OCI-M2 (cell line): Measurements from ENCODE around the gene KNL1.
A peak's percentile ranks its signal among the peaks of the same experiment; 100 is the strongest.

ENCODE experiments used
- DNase-seq: peaks from one replicate; lab custom pipeline; 2025; ENCODE audit not compliant: unreplicated experiment; lab: John Stamatoyannopoulos, UW

The KNL1 gene

DNA sequence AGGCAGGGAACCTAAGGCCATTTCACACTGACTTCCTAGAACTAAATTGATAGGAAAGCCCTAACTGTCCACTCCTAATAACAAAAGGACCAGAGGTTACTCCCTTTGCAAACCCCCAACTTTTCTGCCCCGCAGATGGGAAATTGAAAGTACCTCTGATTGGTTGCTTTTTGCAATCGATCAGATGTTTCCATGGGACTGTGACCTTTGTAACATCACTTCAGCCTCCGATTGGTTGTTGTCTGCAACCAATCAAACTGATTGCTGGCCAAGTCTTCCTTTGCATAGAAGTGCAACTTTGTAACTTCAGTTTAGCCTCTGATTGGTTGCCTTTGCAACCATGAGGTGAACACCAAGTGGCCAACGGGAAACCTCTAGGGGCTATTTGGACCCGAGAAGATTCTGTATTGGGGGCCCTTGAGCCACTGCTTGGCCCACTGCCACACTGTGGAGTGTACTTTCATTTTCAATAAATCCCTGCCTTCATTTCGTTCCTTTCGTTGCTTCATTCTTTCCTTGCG, 11.3 kb upstream of the KNL1 start:
- peak; percentile 60 for DNase-seq

DNA sequence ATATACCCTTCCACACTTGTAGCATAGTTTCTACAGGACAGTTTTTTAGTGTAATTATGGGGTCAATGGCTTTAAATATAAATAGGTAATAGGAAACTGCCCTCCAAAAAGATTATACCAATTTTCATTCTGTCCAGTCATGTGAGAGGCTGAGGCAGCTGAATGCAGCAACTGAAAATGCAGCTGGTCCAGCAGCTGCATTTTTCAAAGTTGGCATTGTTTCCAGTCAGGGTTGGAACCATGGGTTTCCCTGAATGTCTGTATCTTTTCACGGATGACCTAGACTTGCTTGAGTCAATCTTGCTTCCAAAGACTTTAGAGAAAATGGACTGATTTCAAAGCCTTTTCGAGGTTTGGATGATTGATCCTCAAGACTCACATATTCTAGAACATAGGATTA, 9.9 kb upstream of the KNL1 start:
- DNase-seq = no peak

- DNase-seq = peak; percentile 52
Measured at GRCh38 chr15:40590667-40591050, 3.4 kb upstream of the KNL1 start.

- no peak for DNase-seq
Measured at GRCh38 chr15:40591389-40591788, 2.7 kb upstream of the KNL1 start.

- no peak for DNase-seq
Measured at GRCh38 chr15:40593165-40593564, 884 bp upstream of the KNL1 start.

DNA sequence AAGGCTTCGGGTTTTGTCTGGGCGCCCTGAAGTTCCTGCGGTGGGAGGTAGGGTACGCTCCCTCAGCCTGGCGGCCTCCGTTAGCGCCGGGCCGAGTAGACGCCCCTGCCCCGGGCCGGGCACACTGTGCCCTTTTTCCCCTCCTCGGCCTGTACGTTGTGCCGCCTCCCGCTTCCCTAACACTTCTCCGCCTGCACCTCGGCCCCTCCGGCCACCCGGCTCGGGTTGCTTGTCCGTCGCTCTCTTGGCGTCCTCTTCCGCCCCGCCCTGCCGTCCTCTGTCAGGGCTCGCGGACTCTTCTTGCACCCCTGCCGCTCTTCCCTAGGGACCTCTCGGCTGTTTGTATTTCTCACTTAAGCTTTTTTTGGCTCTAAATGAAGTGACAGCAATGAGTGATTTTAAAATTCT, 384 bp downstream of the KNL1 start:
- DNase-seq = no peak

- DNase-seq = no peak
Measured at GRCh38 chr15:40595219-40595618, 1.2 kb downstream of the KNL1 start.

DNA sequence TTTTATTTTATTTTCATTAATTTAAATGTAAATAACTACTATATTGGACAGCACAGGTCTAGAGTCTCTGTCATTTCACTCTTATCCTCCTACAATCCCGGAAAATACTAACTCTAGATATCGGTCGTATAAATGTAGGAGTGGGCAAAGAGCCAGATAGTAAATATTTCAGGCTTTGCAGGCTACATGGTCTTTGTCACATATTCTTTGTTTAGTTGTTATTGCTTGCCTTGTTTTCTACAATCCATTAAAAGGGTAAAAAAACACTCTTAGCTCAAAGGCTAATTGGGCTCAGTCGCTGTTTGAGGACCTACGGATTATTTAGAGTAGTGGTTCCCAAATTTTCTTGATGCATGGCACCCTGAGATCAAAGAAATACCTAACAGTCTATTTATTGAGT, 1.7 kb downstream of the KNL1 start:
- DNase-seq = no peak

GRCh38 chr15:40597024-40597423, 3.0 kb downstream of the KNL1 start:
- DNase-seq = no peak

DNA sequence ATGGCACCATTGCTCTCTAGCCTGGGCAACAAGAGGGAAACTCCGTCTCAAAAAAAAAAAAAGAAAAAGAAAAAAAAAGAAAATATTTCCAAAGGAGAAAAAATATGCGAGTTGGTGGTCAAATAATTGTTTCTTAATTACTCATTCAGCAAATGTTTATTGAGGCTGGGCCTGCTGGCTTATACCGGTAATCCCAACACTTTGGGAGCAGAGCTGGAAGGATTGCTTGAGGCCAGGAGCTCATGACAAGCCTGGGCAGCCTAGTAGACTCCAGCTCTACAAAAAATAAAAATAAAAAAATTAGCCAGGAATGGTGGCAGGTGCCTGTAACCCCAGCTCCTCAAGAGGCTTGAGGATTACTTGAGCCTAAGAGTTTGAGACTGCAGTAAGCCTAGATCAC, 4.1 kb downstream of the KNL1 start:
- no peak for DNase-seq

DNA sequence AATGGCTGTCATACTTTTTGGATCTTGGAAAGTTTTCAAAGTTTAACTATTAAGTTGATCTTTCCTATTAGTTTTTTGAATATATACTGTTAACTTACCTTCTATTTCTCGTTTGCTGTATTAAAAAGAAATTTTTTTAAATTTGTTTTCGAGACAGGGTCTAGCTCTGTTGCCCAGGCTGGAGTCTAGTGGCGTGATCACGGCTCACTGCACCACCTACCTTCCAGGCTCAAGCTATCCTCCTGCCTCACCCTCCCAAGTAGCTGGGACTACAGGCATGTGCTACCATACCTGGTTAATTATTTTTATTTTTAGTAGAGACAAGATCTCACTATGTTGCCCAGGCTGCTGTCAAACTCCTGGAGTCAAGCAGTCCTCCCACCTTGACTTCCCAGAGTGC, 4.6 kb downstream of the KNL1 start:
- no peak for DNase-seq

DNA sequence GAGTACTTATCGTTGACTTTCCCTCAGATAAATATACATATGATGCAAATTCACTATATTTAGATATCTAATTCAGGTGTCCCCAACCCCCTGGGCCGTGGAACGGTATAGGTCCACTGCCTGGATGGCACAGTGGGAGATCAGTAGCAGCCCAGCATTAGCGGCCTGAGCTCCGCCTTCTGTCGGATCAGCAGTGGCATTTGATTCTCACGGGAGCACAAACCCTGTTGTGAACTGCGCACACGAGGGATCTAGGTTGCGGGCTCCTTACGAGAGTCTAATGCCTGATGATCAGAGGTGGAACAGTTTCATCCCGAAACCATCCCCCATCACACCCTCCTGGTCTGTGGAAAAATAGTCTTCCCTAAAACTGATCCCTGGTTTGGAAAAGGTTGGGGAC, 6.9 kb downstream of the KNL1 start:
- no peak for DNase-seq

DNA sequence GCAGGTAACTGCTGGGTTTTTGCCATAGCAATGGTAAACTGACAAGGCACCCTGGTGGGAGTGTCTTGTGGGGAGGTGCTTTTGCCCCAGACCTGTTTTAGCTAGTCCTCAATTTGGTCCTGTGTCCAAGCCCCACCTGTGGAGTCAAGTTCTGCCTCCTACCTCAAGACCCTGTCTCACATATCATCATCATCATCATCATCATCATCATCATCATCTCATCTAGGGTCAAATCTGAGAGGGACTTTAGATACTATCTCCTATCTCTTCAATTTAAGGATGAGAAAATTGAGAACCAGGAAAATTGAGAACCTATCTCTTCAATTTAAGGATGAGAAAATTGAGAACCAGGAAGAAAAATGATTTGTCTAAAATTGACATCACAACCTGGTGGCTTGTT, 9.9 kb downstream of the KNL1 start:
- no peak for DNase-seq

DNA sequence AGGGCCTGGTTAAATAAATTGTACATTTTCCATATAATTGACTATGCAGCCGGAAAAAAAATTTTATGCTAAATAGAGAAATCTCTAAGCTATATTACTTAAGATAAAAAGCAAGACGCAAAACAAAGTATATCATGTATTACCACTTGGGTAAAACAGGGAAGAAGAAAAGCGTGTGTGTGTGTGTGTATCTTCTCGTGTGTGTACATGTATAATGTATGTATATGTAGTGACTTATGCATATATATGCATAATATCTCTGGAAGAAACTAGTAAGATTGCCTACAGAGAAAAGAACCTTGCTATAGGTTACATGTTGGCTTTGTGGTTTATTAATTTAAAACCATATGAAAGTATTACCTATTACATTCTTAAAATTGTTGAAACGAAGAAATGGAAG, 19.0 kb downstream of the KNL1 start:
- DNase-seq = no peak

GRCh38 chr15:40618023-40618422, 24.0 kb downstream of the KNL1 start:
- no peak for DNase-seq

DNA sequence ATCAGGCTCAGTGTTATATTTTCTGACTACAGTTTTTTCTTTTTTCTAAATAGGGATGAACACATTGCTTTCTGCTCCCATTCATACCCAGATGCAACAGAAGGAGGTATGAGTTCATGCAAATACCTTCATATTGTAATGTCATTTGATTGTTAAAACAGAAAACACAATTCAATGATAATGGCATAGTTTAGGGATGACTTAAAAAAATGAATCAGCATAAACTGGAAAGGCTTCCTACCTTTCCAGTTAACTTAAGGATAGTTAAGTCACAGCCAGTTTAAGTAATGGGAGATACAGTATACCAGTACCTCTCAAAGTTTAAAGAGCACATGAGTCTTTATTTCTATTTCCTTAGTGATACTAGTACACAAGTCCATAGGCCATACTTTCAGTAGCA, 24.9 kb downstream of the KNL1 start:
- DNase-seq = no peak

DNA sequence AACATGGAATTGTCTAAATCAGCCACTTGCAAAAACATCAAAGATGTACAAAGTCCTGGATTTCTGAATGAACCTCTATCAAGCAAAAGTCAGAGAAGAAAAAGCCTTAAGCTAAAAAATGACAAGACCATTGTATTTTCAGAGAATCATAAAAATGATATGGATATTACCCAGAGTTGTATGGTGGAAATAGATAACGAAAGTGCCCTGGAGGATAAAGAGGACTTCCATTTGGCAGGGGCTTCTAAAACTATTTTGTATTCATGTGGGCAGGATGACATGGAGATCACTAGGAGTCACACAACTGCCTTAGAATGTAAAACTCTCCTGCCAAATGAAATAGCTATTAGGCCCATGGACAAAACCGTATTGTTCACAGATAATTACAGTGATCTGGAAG, 29.3 kb downstream of the KNL1 start:
- DNase-seq = peak; percentile 50

- DNase-seq = no peak
Measured at GRCh38 chr15:40630313-40630712, 36.3 kb downstream of the KNL1 start.

DNA sequence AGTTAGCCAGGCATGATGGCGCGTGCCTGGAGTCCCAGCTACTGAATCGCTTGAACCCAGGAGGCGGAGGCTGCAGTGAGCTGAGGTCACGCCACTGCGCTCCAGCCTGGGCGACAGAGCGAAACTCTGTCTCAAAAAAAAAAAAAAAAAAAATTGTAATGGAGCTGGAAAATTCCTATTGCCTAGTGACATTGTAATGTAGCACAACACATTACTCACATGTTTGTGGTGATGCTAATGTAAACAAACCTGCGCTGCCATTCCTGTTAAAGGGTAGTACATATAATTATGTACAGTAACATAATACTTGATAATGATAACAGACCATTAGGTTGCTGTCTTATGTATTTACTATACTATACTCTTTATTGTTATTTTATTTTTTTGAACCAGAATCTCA, 39.1 kb downstream of the KNL1 start:
- DNase-seq = no peak

GRCh38 chr15:40637221-40637745, 43.2 kb downstream of the KNL1 start:
- DNase-seq = no peak

DNA sequence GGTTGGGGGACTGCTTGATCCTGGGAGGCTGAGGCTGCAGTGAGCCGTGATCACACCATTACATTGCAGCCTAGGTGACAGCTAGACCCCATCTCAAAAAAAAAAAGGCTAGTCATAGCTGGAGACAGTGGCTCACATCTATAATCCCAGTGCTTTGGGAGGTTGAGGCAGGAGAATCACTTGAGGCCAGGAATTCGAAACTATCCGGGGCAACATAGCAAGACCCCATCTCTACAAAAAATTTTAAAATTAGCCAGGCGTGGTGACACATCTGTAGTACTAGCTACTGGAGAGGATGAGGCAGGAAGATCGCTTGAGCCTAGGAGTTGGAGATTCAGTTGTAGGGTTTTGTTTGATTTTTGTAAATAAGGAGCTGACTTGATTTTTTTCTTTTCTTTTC, 45.6 kb downstream of the KNL1 start:
- no peak for DNase-seq

DNA sequence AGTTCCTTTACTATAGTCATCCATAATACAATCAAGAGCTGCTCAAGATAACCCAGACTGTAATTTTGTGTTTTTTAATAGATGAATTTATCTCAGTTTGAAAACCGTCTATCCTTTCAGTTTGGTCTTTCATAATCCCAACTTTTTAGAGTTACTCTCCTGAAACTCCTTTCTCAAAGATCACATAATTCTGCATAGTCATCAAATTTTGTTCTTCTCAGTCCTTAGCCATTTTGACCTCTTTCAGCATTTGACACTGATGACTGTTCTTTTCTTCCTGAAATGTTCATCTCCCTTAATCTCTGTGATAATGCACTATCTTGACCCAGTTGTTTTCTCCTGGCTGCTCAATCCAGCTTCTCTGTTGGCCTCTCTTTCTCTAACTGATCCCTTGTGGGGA, 53.5 kb downstream of the KNL1 start:
- DNase-seq = no peak

DNA sequence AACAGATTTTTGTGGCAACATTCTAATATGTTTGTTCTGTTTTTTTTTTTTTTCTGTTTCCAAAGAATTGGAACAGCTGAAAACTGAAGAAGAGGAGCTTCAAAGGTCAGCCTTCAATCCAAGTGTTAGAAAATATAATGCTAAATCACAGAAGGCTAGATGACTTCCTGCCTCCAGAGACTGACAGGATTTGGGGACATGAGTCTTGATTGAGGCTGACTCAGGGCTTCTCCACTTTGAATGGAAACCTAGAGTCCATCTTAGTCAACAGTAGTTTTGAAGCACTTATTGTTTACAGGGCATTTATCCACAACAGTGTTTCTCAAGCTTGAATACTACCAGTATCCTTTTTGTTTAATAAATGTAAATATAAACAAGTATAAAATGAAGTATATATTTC, 56.4 kb downstream of the KNL1 start:
- DNase-seq = no peak

DNA sequence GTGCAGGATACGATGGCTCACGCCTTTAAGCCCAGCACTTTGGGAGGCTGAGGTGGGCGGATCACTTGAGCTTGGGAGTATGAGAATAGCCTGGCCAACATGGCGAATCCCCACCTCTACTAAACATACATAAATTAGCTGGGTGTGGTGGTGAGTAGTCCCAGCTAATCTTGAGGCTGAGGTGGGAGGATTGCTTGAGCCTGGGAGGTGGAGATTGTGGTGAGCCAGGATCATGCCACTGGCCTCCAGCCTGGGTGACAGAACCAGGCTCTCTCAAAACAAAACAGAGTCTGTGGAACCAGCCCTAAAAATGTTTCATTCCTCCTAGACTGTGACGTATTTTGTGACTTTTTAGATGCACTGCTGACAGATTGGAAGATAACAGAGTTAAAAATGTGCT, 66.6 kb downstream of the KNL1 start:
- no peak for DNase-seq
